IMR-90 (cell line): ENCODE results near the gene TLX1.

ENCODE experiments used
- RAD21 ChIP-seq: IDR thresholded peaks from 2 replicates; pipeline ENCODE4 v1.6.1; 2012; ENCODE audit warnings: low read length, improper control_type of control experiment
- RFX5 ChIP-seq: IDR thresholded peaks from 2 replicates; pipeline ENCODE4 v1.8.0; 2012; ENCODE audit warnings: low read depth, mild to moderate bottlenecking, low read length, moderate library complexity
- TF ChIP-seq, protein P1 (sequence below): conservative IDR thresholded peaks from 2 replicates; pipeline ENCODE4 v1.5.1; 2012; ENCODE audit warnings: mild to moderate bottlenecking, low read depth, low read length, improper control_type of control experiment

DNA sequence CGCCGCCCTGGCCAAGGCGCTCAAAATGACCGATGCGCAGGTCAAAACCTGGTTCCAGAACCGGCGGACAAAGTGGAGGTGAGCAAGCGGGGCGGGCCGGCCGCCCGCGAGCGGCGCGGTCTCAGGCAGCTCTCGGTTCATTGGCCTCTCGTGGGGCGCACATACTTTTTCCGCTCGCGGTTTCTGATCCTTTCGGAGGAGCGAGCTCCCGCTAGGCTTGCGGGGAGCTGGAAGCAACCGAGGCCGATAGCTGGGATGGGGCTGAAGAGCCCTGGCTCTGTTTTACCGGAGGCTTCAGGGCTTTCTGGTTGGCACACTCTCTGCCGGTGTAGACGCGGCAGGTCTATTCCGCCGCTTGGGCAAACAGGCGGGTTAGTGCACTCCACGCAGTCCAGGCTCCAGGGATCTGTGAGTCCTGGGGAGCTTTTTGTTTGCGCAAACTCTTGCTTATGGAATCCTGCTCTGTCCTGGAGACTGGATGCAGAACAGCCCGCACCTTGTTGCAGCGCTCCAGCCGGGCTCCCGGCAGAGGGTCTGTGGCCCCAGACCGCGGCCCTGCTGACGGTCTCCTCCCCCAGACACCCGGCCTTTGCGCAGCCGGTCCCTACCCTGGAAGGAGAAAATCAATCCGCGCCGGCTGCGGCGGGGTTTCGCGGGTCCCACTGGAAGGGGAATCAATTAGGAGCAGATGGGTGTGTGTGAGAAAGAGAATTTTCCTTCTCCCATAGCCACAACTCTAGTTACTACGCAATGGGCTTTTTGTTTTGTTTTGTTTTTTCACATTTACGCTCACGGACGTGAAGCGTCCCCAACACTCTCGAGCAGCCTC, 3.4 kb downstream of the TLX1 start:
- TF ChIP-seq, protein P1, sequence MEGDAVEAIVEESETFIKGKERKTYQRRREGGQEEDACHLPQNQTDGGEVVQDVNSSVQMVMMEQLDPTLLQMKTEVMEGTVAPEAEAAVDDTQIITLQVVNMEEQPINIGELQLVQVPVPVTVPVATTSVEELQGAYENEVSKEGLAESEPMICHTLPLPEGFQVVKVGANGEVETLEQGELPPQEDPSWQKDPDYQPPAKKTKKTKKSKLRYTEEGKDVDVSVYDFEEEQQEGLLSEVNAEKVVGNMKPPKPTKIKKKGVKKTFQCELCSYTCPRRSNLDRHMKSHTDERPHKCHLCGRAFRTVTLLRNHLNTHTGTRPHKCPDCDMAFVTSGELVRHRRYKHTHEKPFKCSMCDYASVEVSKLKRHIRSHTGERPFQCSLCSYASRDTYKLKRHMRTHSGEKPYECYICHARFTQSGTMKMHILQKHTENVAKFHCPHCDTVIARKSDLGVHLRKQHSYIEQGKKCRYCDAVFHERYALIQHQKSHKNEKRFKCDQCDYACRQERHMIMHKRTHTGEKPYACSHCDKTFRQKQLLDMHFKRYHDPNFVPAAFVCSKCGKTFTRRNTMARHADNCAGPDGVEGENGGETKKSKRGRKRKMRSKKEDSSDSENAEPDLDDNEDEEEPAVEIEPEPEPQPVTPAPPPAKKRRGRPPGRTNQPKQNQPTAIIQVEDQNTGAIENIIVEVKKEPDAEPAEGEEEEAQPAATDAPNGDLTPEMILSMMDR = no peak
- no peak for TF ChIP-seq RFX5
- no peak for TF ChIP-seq RAD21
